Right lobe of liver (tissue), 4 donors: ENCODE results near the gene SLC18A2.

ENCODE experiments used
- POLR2A ChIP-seq: fragments of 450-650 bp; IDR thresholded peaks from one replicate; pipeline ENCODE4 v1.6.1; 2017; ENCODE audit warnings: antibody characterized with exemption, mild to moderate bottlenecking
- TF ChIP-seq, protein P1 (sequence below), 4 donors: fragments of 200-600 bp in 3 of 4; fragments of 450-650 bp in 1 of 4; IDR thresholded peaks; one replicate each; pipeline versions ENCODE4 v1.5.1 to v1.8.0; 2016 to 2022; ENCODE audit warnings: antibody characterized with exemption in 4 of 4, mild to moderate bottlenecking in 2 of 4
- donor health status: DM: no; HTN: no; CAD: no.
- donor health status: DM: no; HTN: no; CAD: no.
- donor health status: DM: no; HTN: yes; CAD: no.

- TF ChIP-seq, protein P1, sequence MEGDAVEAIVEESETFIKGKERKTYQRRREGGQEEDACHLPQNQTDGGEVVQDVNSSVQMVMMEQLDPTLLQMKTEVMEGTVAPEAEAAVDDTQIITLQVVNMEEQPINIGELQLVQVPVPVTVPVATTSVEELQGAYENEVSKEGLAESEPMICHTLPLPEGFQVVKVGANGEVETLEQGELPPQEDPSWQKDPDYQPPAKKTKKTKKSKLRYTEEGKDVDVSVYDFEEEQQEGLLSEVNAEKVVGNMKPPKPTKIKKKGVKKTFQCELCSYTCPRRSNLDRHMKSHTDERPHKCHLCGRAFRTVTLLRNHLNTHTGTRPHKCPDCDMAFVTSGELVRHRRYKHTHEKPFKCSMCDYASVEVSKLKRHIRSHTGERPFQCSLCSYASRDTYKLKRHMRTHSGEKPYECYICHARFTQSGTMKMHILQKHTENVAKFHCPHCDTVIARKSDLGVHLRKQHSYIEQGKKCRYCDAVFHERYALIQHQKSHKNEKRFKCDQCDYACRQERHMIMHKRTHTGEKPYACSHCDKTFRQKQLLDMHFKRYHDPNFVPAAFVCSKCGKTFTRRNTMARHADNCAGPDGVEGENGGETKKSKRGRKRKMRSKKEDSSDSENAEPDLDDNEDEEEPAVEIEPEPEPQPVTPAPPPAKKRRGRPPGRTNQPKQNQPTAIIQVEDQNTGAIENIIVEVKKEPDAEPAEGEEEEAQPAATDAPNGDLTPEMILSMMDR (IDR thresholded peaks at IDR 0.05): no peak
- TF ChIP-seq POLR2A: no peak
These were observed 16.0 kb downstream of the SLC18A2 start for GRCh38 chr10:117256910-117257309.
